CD14-positive monocyte (primary cell): Measurements from ENCODE around the gene SLC25A40. TPM values are rescaled to one million over a fixed set of nuclear protein-coding genes. Genes with fewer than 3 reads are reported as not detected.

Experiments used
- DNase-seq, 3 donors: peaks; one replicate each; pipeline ENCODE4 v3.0.0-alpha.2; 2011 to 2022
- H2AFZ ChIP-seq: 2 replicates; pipeline ENCODE4 v1.6.0; 2012; ENCODE audit warnings: mild to moderate bottlenecking, low read depth, low read length, inconsistent platforms; ENCODE audit not compliant: insufficient read depth, poor library complexity, severe bottlenecking
- H3K27ac ChIP-seq, 2 donors: 1 replicate in 1 of 2; 2 replicates in 1 of 2; pipeline ENCODE4 v1.5.1; 2012 to 2013; ENCODE audit warnings: low read length in 2 of 2, control low read depth in 1 of 2, inconsistent platforms in 1 of 2, low read depth in 1 of 2, mild to moderate bottlenecking in 1 of 2
- H3K27me3 ChIP-seq, 2 donors: one replicate each; pipeline versions ENCODE4 v1.6.0 to v1.6.1; 2011 to 2013; ENCODE audit warnings: low read length in 2 of 2; ENCODE audit not compliant: control insufficient read depth in 2 of 2, insufficient read depth in 2 of 2
- H3K36me3 ChIP-seq, 2 donors: replicated peaks in 1 of 2; 1 replicate in 1 of 2; 2 replicates in 1 of 2; pipeline versions ENCODE4 v1.5.1 to v1.6.1; 2012 to 2013; ENCODE audit warnings: low read length in 2 of 2, control low read depth in 1 of 2, inconsistent platforms in 1 of 2, mild to moderate bottlenecking in 1 of 2; ENCODE audit not compliant: insufficient read depth in 2 of 2, control insufficient read depth in 1 of 2
- H3K4me1 ChIP-seq, 2 donors: 1 replicate in 1 of 2; 2 replicates in 1 of 2; pipeline versions ENCODE4 v1.5.1 to v1.6.1; 2012 to 2013; ENCODE audit warnings: low read length in 2 of 2, control low read depth in 1 of 2, inconsistent platforms in 1 of 2, mild to moderate bottlenecking in 1 of 2, moderate library complexity in 1 of 2; ENCODE audit not compliant: insufficient read depth in 2 of 2, control insufficient read depth in 1 of 2
- H3K4me2 ChIP-seq: replicated peaks from 2 replicates; pipeline ENCODE3; 2012; ENCODE audit warnings: low read length, moderate library complexity, mild to moderate bottlenecking; ENCODE audit not compliant: poor library complexity, severe bottlenecking; ENCODE audit errors: extremely low read depth
- H3K4me3 ChIP-seq, 3 experiments: fragments of 200-600 bp in 1 of 3; sonication (generic) in 1 of 3; replicated peaks in 1 of 3; 1 replicate in 2 of 3; 2 replicates in 1 of 3; pipeline ENCODE4 v1.5.1; 2011 to 2013; ENCODE audit warnings: low read length in 3 of 3, mild to moderate bottlenecking in 3 of 3, control low read depth in 2 of 3, low read depth in 2 of 3, inconsistent platforms in 1 of 3, moderate library complexity in 1 of 3
- H3K79me2 ChIP-seq: 2 replicates; pipeline ENCODE4 v1.6.0; 2012; ENCODE audit warnings: mild to moderate bottlenecking, control low read depth, inconsistent platforms, low read length, moderate library complexity; ENCODE audit not compliant: insufficient read depth
- H3K9ac ChIP-seq: 2 replicates; pipeline ENCODE4 v1.6.0; 2017; ENCODE audit warnings: low read length, mild to moderate bottlenecking; ENCODE audit not compliant: insufficient read depth, poor library complexity, severe bottlenecking
- H3K9me3 ChIP-seq, 2 donors: replicated peaks in 1 of 2; 1 replicate in 1 of 2; 2 replicates in 1 of 2; pipeline versions ENCODE4 v1.5.1 to v1.6.1; 2012 to 2013; ENCODE audit warnings: low read length in 2 of 2, control low read depth in 1 of 2; ENCODE audit not compliant: control insufficient read depth in 1 of 2, insufficient read depth in 1 of 2
- H4K20me1 ChIP-seq: 2 replicates; pipeline ENCODE4 v1.6.0; 2012; ENCODE audit warnings: mild to moderate bottlenecking, low read length, control low read depth, moderate library complexity; ENCODE audit not compliant: insufficient read depth
- H3K27ac Mint-ChIP-seq, 7 donors: one replicate each; pipeline ENCODE4 v1.8.0; 2020; ENCODE audit warnings: mild to moderate bottlenecking in 7 of 7, mixed read lengths in 7 of 7, moderate library complexity in 6 of 7, inconsistent platforms in 2 of 7
- H3K27me3 Mint-ChIP-seq, 3 donors: one replicate each; pipeline ENCODE4 v1.8.0; 2021 to 2022; ENCODE audit warnings: low read depth in 3 of 3, mild to moderate bottlenecking in 3 of 3, mixed read lengths in 3 of 3, moderate library complexity in 3 of 3, inconsistent platforms in 1 of 3
- H3K36me3 Mint-ChIP-seq, 2 donors: one replicate each; pipeline ENCODE4 v1.8.0; 2020; ENCODE audit warnings: mixed read lengths in 2 of 2, inconsistent platforms in 1 of 2, mild to moderate bottlenecking in 1 of 2
- H3K4me1 Mint-ChIP-seq: one replicate; pipeline ENCODE4 v1.8.0; 2020; ENCODE audit warnings: mild to moderate bottlenecking, mixed read lengths
- H3K4me3 Mint-ChIP-seq, 2 donors: one replicate each; pipeline ENCODE4 v1.8.0; 2020; ENCODE audit warnings: mild to moderate bottlenecking in 2 of 2, mixed read lengths in 2 of 2, moderate library complexity in 1 of 2
- H3K9me3 Mint-ChIP-seq, 7 donors: one replicate each; pipeline ENCODE4 v1.8.0; 2020 to 2022; ENCODE audit warnings: mixed read lengths in 7 of 7, mild to moderate bottlenecking in 6 of 7, moderate library complexity in 6 of 7, inconsistent platforms in 2 of 7
- WGBS: methylation state at CpG from one replicate; pipeline ENCODE4 v1.1.5; 2013; ENCODE audit warnings: missing lambda C conversion rate; ENCODE audit not compliant: insufficient coverage; 5-methylcytosine and 5-hydroxymethylcytosine counted together
- intact Hi-C, 2 donors: fragments of 100-400 bp; cut with micrococcal nuclease; formaldehyde crosslinking; loops; one replicate each; pipeline versions ENCODE4 v1.15.0 to v1.15.1; 2023
- polyA plus RNA-seq, 3 donors: library from polyadenylated mRNA; depleted of rRNA in 1 of 3; unstranded in 2 of 3; stranded (reverse) in 1 of 3; fragments of 300-500 nt in 2 of 3; fragments of >200 nt in 1 of 3; fragmentation: Illumina TruSeq in 2 of 3; gene quantifications; 1 replicate in 2 of 3; 2 replicates in 1 of 3; pipeline ENCODE4 v1.2.3, GENCODE V29; 2012 to 2021
- TF ChIP-seq, protein P1 (sequence below): fragments of 200-600 bp; IDR thresholded peaks from one replicate; pipeline ENCODE4 v1.8.0; 2022; ENCODE audit warnings: antibody characterized with exemption, mild to moderate bottlenecking

The SLC25A40 gene
- polyA plus RNA-seq, 3 donors: 23.5 to 36.3 (median 26.2) TPM

DNA sequence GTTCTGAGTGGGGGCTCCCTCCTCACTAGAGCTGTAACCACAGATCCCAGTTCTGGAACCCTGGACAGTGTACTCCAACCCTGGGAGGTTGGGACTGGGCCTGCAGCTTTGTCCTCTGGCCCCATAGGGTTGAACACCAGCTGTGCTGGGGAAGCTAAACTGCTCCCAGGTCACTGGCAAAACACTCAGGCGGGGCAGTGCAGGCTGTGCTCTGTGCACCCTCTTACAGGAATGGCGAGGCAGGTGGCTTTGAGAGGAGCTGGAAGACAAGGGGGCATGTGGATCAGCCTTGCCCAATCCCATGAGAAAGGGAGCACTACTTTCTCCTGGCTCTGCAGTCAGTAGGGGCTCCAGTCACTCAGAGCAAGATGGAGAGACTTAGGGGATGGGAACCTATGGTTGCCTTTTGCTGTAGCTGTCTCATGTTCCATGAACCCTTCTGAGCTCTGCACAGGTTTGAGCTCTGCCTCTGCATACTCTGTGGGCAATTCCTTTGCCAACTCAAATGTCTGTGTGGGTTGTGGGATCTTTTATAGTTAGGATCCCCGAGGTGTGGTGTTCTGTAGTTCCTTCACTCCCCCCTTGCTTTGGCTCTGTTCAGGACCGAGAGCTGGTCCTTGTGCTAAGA, 90.7 kb downstream of the SLC25A40 start:
- TF ChIP-seq, protein P1, sequence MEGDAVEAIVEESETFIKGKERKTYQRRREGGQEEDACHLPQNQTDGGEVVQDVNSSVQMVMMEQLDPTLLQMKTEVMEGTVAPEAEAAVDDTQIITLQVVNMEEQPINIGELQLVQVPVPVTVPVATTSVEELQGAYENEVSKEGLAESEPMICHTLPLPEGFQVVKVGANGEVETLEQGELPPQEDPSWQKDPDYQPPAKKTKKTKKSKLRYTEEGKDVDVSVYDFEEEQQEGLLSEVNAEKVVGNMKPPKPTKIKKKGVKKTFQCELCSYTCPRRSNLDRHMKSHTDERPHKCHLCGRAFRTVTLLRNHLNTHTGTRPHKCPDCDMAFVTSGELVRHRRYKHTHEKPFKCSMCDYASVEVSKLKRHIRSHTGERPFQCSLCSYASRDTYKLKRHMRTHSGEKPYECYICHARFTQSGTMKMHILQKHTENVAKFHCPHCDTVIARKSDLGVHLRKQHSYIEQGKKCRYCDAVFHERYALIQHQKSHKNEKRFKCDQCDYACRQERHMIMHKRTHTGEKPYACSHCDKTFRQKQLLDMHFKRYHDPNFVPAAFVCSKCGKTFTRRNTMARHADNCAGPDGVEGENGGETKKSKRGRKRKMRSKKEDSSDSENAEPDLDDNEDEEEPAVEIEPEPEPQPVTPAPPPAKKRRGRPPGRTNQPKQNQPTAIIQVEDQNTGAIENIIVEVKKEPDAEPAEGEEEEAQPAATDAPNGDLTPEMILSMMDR: no peak
- H3K27ac ChIP-seq: no peak overlapping the region

DNA sequence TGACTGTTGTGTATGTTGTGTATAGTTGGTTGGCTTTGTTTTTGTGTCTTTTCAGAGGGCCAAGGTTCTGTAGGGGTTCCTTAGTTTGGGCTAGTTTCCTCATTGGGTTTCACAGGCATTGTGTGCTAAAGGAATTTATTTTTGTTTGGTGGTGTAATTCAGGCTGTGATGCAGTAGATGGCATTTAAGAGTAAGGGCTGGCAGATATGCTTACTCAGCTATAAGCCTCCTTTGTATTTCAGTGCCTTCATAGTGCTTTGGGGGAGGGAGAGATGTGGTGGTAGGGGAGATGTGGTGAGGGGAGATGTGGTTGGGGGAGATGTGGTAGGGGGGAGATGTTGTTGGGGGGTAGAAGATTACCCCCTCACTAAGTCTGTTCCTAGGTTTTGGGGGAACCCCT, 91.7 kb downstream of the SLC25A40 start:
- Histone ChIP-seq H3K36me3 (no peaks in the 10 kb centered on the region), H3K79me2 (no peaks in the 10 kb centered on the region), H3K4me3 (no peak overlapping the region), H3K4me2 (no peak overlapping the region), H3K4me1 (no peaks in the 10 kb centered on the region), H3K9me3 (no peaks in the 10 kb centered on the region), H2AFZ (no peak overlapping the region), H4K20me1 (no peaks in the 10 kb centered on the region), H3K27me3 (no peaks in the 10 kb centered on the region), H3K9ac (no peak overlapping the region), H3K27ac (no peak overlapping the region)
- intact Hi-C loops: no loop called here
- Mint-ChIP-seq H3K4me1 (no peaks in the 10 kb centered on the region), H3K4me3 (no peak overlapping the region), H3K27ac (no peak overlapping the region), H3K9me3 (peaks cover 0 to 8% (median 4%) of the 10 kb centered on the region in 7 donors), H3K36me3 (no peaks in the 10 kb centered on the region), H3K27me3 (peaks cover 0 to 1% (median 0%) of the 10 kb centered on the region in 3 donors)
- TF ChIP-seq, protein P1: no peak
- no peak for DNase-seq

More for the DNA sequence above, 90.7 kb downstream of the SLC25A40 start:
- Mint-ChIP-seq H3K27me3 (peaks cover 1 to 2% (median 2%) of the 10 kb centered on the region in 3 donors), H3K4me1 (no peaks in the 10 kb centered on the region), H3K27ac (no peak overlapping the region), H3K4me3 (no peak overlapping the region), H3K9me3 (peaks cover 0 to 8% (median 4%) of the 10 kb centered on the region in 7 donors), H3K36me3 (no peaks in the 10 kb centered on the region)
- 83% methylated on average over 1 of the region's 4 CpGs for WGBS
- Histone ChIP-seq H3K9me3 (no peaks in the 10 kb centered on the region), H3K79me2 (no peaks in the 10 kb centered on the region), H3K36me3 (no peaks in the 10 kb centered on the region), H4K20me1 (no peaks in the 10 kb centered on the region), H3K4me2 (no peak overlapping the region), H2AFZ (no peak overlapping the region), H3K27me3 (no peaks in the 10 kb centered on the region), H3K4me3 (no peak overlapping the region), H3K9ac (no peak overlapping the region), H3K4me1 (no peaks in the 10 kb centered on the region)
- intact Hi-C loops: no loop called here
- no peak for DNase-seq

Other genes with a start within 250 kb of the SLC25A40 start
- not detected for gene RUNDC3B, start 248.0 kb downstream of the SLC25A40 start, polyA plus RNA-seq
- 1 to 10 TPM; 2.6 to 7.3 (median 6.7) TPM for gene DBF4, start 133 bp upstream of the SLC25A40 start, polyA plus RNA-seq
- gene ADAM22, start 57.9 kb upstream of the SLC25A40 start, polyA plus RNA-seq: under 1 TPM in 2 of 3 donors, not detected in 1; 0.01 to 0.17 TPM